Heart left ventricle (tissue), 13 donors: ENCODE results near the gene CPNE4.

Source experiments
- CTCF ChIP-seq, 12 donors: fragments of 200-600 bp; sonication (generic) in 4 of 12; IDR thresholded peaks; one replicate each; pipeline versions ENCODE4 v1.5.0 to v1.8.0; 2018 to 2022; ENCODE audit warnings: antibody characterized with exemption in 12 of 12, mild to moderate bottlenecking in 5 of 12
- POLR2A ChIP-seq, 2 donors: fragments of 450-650 bp; IDR thresholded peaks; one replicate each; pipeline ENCODE4 v1.6.1; 2017; ENCODE audit warnings: antibody characterized with exemption in 2 of 2, mild to moderate bottlenecking in 2 of 2, moderate library complexity in 2 of 2
- donor health status: ischemic (EF 13 %, LVEDD 7.1; RV severe dilation, severe dysfunction).
- donor health status: DM: no; HTN: yes; CAD: no.
- donor health status: DM: no; HTN: no; CAD: no.
- donor health status: ischemic (EF 25% LVEDD 6.9; RV normal size, moderate dysfunction).
- donor health status: ischemic (EF 25% LVEDD 5.7; RV mildly dilated, moderate dysfunction).
- donor health status: ischemic (EF 35%, LVEDD 5.7; RV mildly dilated, moderate dysfunction).
- donor health status: nonischemic (EF 11% LVEDD 7.7; RV severe dilation, severe dysfunction).
- donor health status: DM: yes; HTN: yes; CAD: no.
- donor health status: PGD.
- donor health status: ischemic (EF 29% LVEDD 5.4; RV normal size, mild dysfunction).
- donor health status: nonischemic (EF 23%, LVEDD 6.1; RV moderate dilation, normal function).

- no peak for TF ChIP-seq POLR2A (IDR thresholded peaks at IDR 0.05)
- TF ChIP-seq CTCF (IDR thresholded peaks at IDR 0.05): no peak
These were observed 26.0 kb downstream of the CPNE4 start for GRCh38 chr3:132008837-132009236.
